CD4-positive, alpha-beta T cell treated with Interleukin-21 for 1 hour (primary cell): ENCODE measurements around the gene GTF2IRD2.
"Not testable (repeated sequence)": the region's sequence is repeated elsewhere in the genome, so short reads cannot be mapped to it uniquely, and the experiment has no call there.

ENCODE experiments used
- DNase-seq: peaks from one replicate; pipeline ENCODE4 v3.0.0-alpha.2; 2020

The GTF2IRD2 gene

DNA sequence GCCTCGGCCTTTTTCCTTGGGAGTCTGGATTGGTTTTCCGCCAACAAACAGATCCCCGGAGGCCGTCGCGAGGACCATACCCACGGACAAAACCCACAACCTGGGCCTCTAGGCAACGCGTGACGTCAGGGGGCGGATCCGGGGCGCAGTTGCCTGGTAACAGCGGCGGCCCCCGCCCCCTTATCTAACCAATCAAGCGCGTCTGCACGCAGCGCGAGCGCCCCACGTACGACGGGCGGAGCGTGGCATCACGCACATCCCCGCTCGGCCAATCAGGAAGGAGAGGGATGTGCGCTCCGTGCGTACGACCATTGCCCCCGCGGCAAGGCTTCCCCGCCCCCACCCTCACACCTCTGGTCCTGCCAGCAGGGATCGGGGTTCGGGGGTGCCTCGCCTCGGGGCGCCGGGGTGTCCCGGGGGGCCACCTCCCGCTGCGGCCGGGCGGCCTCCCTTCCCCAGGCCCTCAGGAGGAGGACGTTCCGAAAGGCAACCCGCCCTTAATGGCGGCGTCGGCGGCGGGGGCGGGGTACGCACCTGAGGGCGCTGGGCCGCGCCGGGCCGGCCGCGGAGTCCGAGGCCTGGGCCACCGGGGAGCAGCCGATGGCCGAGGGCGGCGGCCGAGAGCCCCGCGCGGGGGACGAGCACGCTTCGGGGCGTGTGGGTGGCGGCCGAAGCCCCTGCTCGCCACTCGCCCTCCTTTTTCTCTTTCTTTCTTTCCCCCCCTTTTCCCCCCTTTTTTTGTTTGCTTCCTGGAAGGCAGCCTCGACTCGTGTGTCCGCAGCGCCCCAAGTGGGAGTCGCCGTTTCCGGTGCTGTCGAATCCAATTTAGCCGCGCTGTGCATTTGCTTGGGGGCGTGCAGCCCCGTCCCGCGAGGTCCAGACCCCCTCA lies at the start of gene GTF2IRD2:
GTF2IRD2 (minus strand) TSS at position 773 of the 889 bp plus-strand sequence. CDS start 15,227 bp downstream, outside the sequence.
- DNase-seq, result not testable (repeated sequence)

DNA sequence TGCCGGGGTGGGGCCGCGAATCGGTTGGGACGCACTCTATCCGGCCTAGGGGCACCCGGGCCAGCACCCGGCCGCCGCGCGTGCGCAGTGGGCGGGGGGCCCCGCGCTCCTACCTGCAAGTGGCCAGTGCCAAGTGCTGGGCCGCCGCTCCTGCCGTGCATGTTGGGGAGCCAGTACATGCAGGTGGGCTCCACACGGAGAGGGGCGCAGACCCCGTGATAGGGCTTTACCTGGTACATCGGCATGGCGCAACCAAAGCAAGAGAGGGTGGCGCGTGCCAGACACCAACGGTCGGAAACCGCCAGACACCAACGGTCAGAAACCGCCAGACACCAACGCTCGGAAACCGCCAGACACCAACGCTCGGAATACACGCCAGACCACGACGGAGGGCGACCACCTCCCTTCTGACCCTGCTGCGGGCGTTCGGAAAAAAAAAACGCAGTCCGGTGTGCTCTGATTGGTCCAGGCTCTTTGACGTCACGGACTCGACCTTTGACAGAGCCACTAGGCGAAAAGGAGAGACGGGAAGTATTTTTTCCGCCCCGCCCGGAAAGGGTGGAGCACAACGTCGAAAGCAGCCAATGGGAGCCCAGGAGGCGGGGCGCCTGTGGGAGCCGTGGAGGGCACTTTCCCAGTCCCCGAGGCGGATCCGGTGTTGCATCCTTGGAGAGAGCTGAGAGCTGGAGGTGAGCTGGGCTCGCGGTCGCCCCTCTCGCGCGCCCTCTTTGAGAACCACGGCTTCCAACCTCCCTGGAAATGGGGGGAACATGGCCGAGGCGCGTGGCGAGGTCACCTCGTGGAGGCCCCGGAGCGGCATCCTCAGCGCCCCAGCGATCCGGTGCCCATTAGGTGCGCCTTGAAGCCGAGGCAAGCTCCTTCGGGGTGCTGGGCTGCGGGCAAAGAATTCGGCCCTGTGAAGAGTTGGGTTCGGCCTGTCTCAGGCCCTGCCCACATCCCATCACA lies 39.0 kb upstream of the GTF2IRD2 start:
- DNase-seq, result peak; percentile 84

DNA sequence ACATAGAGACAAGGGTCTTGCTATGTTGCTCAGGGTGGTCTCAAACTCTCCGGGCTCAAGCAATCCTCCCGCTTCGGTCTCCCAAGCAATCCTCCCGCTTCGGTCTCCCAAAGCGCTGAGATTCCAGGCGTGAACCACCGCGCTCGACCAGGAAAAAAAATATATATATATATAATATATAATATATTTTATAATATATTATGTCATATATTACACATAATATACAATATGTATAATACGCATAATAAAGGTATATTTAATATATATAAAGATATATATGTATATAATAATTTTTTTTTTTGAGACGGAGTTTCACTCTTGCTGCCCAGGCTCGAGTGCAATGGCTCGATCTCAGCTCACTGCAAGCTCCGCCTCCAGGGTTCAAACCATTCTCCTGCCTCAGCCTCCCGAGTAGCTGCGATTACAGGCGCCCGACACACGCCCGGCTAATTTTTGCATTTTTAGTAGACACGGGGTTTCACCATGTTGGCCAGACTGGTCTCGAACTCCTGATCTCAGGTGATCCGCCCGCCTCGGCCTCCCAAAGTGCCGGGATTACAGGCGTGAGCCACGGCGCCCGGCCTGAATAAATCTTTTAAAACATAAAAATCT lies 38.2 kb upstream of the GTF2IRD2 start:
- not testable (repeated sequence) for DNase-seq

DNA sequence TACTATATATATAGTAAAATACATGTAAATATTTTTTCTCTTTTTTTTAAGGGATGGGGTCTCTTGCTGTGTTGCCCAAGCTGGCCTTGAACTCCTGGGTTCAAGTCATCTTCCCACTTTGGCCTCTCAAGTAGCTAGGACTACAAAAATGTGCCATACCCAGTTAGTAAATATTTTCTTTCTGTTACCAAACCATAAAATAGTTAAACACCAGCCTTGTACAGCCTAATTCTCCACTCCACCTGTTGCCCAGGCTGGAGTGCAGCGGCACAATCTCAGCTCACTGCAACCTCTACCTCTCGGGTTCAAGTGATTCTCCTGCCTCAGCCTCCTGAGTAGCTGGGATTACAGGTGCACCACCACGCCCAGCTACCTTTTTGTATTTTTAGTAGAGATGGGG lies 33.9 kb upstream of the GTF2IRD2 start:
- DNase-seq, result not testable (repeated sequence)

DNA sequence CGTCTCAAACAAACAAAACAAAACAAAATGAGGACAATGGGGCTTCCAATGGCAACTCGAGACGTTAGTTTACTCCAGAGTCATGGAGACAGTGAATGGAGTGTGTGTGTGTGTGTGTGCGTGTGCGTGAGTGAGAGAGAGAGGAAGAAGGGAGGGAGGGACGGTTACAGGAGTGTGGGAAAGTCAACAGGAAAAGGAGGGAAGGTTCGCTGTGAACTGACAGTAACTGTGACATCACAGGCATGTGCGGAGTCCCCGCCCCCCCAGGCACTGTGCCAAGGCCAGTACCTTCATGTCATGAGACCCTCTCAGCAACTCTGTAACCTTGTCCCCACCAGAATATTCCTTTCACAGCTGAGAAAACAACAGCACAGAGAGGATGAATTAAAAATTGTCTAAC lies 30.7 kb upstream of the GTF2IRD2 start:
- DNase-seq, result not testable (repeated sequence)

DNA sequence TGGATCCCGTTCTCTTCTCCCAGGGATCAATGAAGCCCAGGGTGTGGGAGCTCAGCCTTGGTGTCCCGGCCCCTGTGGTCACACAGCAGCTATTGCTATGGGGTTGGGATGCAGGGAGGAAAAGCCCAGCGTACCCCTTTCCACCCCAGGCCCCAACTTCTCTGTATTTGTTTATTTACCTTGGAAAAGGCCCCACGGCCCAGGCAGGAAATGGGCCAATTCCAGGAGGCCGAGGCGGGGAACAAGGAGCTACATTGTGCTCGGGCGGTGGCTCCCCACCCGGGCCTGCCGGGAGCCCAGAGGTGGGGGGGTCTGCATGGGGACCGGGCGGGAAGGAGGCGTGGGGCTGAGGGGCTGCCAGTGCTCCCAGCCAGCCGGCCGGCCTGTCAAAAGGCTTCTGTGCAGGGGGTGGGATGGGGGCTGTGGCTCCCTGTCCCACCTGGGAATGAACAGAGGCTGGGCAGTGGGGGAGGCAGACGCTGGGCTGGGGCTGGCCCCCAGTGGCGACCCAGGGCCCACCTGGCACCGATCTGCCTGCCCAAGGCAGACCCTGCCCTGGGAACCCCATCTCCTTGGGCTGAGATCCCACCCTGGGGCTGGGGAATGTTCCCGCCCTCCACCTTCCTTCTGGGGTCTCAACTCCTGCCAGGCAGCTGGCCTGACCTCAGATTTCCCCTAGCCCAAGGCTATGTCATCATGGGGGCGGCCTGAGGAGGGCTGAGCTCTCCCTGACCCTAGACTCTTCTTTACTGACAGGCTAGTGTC lies 23.5 kb upstream of the GTF2IRD2 start:
- not testable (repeated sequence) for DNase-seq

DNA sequence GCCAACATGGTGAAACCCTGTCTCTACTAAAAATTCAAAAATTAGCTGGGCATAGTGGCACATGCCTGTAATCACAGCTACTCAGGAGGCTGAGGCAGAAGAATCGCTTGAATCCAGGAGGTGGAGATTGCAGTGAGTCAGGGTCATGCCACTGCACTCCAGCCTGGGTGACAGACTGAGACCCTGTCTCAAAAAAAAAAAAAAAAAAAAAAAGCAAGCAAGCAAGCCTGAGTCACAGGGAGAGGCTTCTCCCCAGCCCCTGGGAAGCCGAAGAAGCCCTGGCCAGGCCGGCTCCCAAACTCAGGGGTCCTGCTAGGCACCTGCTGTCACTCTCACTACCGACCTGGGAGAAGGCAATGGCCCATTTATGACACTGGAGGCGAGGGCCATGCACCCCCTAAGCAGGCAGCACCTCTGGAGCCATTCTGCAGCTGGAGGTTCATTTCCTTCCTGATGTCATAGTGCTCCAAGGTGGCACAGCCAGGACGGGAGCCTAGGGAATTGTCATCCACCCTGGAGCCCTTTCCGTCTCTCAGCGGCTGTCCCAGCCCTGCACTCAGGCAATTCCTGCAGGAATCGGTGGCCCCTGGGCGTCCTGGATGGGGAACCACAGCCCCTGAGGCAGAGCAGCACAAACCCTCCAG lies 22.8 kb upstream of the GTF2IRD2 start:
- not testable (repeated sequence) for DNase-seq

DNA sequence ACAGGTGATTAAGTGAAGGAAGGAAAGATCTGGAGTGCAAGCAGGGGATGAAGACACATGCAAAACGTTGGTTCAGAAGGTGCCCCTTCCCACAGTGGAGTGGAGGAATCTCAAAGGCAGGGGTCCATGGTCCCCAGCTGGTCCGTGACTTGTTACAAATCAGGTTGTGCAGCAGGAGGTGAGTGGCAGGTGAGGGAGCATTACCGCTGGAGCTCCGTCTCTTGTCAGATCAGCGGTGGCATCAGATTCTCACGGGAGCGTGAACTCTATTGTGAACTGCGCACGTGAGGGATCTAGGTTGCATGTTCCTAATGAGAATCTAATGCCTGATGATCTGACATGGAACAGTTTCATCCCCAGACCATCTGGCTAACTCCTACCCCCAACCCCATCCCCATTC lies 21.1 kb upstream of the GTF2IRD2 start:
- DNase-seq, result not testable (repeated sequence)

DNA sequence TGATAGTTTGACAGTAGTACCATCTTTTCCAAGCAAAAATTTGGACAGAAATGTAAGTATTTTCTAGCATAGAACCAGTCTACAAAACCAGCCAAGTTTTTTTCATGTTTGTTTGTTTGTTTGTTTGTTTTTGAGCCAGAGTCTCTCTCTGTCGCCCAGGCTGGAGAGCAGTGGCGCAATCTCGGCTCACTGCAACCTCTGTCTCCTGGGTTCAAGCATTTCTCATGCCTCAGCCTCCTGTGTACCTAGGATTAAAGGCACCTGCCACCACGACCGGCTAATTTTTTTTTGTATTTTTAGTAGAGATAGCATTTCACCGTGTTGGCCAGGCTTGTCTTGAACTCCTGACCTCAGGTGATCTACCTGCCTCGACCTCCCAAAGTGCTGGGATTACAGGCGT lies 14.4 kb upstream of the GTF2IRD2 start:
- not testable (repeated sequence) for DNase-seq

DNA sequence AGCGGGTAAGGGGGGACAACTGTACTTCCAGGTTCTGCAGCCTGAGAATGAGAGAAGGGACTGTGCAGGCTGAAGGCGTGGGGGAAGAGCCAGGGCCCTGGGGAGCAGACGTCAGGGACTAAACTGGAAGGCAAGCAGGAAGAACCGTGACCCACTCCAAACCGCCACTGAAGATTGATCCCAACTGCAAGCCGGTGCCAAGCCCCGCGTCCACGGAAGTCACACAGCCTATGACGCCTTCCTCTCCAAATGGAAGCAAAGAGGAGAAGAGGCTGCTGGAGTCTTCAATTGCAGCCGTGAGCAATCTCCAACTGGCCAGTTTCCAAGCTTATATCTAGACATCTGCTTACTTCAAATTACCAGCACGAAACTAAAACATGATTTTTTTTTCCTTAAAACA lies 1.6 kb downstream of the GTF2IRD2 start:
- not testable (repeated sequence) for DNase-seq

DNA sequence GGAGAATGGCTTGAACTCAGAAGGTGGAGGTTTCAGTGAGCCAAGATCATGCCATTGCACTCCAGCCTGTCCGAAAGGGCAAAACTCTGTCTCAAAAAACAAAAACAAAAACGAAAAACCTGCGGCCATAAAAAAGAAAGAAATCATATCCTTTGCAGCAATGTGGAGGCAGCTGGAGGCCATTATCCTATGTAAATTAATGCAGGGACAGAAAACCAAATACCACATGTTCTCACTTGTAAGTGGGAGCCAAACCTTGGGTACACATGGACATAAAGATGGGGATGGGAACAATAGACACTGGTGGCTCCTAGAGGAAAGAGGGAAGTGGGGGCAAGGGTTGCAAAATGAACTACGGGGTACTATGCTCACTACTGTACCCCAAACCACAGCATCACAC lies 21.0 kb downstream of the GTF2IRD2 start:
- not testable (repeated sequence) for DNase-seq

DNA sequence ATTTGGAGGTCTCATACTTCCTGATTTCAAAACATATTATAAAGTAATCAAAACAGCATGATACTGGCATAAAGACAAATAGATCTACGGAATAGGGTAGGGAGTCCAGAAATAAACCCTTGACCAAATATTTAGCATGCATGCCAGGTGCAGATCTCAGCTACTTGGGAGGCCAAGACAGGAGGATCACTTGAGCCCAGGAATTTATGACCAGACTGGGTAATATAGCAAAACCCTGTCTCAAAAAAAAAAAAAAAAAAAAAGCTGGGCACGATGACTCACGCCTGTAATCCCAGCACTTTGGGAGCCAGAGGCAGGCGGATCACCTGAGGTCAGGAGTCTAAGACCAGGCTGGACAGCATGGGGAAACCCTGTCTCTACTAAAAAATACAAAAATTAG lies 21.4 kb downstream of the GTF2IRD2 start:
- not testable (repeated sequence) for DNase-seq

DNA sequence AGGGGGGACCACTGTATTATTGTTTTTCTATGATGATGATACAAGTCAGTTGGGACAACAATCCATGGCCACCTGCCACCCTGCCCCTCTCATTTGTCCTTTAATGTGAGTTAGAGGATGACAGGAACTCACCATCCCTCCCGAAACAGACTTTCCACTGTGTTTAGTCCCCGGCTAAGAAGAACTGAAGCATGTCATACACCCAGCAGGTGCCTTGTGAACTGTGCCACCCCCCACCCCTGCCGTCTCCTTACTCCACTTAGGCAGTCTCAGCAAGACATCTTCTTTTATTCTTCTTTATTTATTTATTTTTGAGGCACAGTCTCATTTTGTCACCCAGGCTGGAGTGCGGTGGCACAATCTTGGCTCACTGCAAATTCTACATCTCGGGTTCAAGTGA lies 30.1 kb downstream of the GTF2IRD2 start:
- not testable (repeated sequence) for DNase-seq

DNA sequence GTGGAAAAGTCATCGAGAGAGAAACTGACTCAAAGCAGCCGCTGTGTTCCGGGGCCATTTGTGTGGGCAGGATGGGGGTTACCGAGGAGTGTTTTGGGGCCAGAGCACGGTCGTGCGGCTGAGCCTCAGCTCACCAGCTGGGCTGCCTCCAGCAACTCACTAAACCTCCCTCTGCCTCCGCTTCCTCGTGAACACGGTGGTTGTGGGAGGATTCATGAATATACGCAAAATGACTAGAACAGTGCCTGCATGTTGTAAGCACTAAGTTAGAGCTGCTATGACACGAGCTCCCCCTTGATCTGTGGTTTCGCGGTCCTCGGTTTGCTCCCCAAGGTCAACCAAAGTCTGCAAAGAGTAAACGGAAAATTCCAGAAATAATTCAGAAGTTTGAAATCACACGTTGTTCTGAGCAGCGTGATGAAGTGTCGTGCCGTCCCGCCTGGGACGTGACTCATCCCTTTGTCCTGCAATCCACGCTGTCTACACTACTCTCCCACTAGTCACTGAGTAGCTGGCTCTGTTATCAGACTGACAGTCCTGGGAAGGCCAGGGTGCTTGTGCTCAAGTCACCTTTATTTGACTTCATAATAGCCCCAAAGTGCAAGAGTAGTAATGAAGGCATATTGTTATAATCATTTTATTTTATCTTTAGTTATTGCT lies 31.1 kb downstream of the GTF2IRD2 start:
- DNase-seq, result not testable (repeated sequence)

DNA sequence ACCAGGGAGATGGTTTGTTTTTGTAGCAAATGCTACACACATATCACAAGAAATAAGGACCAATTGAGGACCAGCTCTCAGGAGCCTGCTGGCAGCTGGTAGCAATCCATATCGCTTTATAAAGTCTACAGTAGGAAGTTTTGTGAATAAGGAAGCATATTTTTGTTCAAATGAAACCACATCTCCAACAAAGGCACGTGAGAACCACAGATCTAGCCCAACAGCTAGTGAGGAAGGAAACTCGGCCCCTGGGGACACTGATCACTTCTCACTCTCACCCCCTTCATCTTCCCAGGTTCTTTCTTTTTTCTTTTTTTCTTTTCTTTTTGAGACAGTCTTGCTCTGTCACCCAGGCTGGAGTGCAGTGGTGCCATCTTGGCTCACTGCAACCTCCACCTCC lies 35.5 kb downstream of the GTF2IRD2 start:
- DNase-seq, result not testable (repeated sequence)

DNA sequence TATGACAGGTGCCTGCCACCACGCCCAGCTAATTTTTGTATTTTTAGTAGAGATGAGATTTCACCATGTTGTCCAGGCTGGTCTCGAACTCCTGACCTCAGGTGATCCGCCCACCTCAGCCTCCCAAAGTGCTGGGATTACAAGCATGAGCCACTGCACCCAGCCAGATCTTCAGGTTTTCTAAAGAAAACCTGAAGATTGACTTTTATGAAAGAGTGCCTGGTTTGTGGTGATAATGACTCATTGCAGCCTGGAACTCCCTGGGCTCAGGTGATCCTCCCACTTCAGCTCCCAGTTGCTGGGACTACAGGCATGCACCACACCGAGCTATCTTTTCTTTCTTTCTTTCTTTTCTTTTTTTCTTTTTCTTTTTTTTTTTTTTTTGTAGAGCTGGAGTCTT lies 52.8 kb downstream of the GTF2IRD2 start:
- DNase-seq, result not testable (repeated sequence)

DNA sequence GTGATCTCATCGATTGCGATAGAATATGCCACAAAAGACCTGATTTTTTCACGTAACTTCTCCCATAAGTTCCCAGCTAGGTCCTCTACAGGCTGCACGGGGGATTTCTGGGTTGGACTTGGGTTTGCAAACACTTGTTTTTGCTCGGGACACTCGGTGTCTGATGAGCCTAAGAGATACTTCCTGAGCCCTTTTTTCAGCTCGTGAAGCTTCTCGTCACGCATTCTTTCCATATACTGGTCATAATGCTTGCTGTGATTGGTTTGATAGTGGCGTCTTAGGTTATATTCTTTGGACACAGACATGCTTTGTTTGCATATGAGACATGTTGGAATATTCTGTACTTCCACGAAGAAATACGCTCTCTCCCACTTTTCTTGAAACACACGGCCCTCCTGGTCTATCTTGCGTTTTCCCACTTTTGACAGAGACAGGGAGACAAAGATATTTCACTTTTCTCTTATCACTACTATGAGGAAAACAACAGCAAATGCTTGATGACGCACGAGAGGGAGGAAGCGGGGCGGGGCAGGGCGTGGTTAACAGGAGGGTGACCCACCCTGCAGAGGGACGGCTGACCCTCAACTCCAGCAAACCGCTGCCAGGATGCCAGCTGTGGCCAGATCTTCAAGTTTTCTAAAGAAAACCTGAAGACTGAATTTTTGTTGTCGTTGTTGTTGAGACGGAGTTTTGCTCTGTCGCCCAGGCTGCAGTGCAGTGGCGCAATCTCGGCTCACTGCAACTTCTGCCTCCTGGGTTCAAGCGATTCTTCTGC lies 53.4 kb downstream of the GTF2IRD2 start:
- not testable (repeated sequence) for DNase-seq

DNA sequence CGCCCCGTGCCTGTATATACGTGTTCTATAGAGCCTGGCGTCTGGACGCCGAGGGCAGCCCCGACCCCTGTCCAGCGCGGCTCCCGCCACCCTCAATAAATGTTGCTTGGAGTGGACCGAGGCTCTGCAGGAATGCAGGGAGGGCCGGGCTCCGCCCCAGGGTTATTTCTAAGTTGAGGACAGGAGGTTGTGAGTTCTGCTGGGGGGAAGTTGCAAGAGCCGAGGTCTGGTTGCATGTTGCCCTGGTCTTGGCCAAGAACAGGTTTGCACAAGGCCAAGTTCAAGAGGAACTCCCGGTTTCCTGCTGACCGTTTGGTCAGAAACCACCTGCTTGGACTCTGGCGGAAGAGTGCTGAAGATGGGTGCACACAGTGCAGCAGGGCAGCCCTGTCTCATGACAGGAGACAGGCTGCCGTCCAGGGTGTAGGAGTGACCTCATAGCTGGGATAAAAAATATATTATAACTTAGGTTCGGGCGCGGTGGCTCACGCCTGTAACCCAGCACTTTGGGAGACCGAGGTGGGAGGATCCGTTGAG lies 62.1 kb downstream of the GTF2IRD2 start:
- not testable (repeated sequence) for DNase-seq

DNA sequence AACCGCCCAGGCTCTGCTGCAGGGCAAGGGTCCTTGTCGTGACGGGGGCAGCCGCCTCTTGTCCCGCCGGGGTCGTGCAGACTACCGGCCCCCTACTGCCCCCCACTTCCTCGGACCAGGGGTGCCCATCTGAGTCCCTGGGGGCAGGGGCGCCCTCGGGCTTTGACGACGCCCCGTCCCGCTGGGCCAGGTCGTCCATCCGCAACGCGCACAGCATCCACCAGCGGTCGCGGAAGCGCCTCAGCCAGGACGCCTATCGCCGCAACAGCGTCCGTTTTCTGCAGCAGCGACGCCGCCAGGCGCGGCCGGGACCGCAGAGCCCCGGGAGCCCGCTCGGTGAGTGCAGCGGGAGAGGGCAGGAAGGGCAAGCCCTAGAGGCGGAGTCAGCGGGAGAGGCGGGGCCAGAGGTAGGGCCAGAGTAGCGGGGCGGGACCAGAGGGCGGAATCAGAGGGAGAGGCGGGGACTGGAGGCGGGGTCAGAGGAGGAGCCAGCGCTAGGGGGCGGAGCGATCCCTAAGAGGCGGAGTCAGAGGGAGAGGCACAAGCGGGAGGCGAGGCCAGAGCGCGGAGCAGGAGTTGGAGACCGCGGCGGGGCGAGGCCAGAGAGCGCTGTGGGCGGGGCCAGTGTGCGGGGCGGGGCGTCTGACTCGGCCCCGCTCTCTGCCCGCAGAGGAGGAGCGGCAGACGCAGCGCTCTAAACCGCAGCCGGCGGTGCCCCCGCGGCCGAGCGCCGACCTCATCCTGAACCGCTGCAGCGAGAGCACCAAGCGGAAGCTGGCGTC lies 62.8 kb downstream of the GTF2IRD2 start:
- DNase-seq, result peak; percentile 97
